A673 (cell line): ENCODE measurements around the gene CALHM2. TPM values are rescaled to one million over a fixed set of nuclear protein-coding genes. Genes with fewer than 3 reads are reported as not detected.
"Not testable (repeated sequence)": the region's sequence is repeated elsewhere in the genome, so short reads cannot be mapped to it uniquely, and the experiment has no call there.

Source experiments
- BruUV-seq: library from RNA; stranded (reverse); fragments of 400-500 nt; replicated peaks from 2 replicates; lab custom pipeline; 2021; lab: Mats Ljungman, UMichigan
- CTCF ChIA-PET: fragments of 300-600 bp; sonication (Branson Sonifier 250); formaldehyde crosslinking; loops from one replicate; lab custom pipeline; 2022; ENCODE audit warnings: antibody characterized with exemption; lab: Charles Lee
- POLR2A ChIA-PET: fragments of 300-600 bp; sonication (Branson Sonifier 250); formaldehyde crosslinking; loops from one replicate; lab custom pipeline; 2022; ENCODE audit warnings: antibody characterized with exemption; ENCODE audit not compliant: low non-redundant PET; lab: Charles Lee
- DNase-seq: peaks from one replicate; pipeline ENCODE4 v3.0.0-alpha.2; 2015; ENCODE audit warnings: low spot score
- H3K27ac ChIP-seq: fragments of 200-600 bp; sonication (generic); 2 replicates; pipeline ENCODE4 v1.5.1; 2016; ENCODE audit warnings: mixed run types, low read depth, mild to moderate bottlenecking, mixed read lengths, antibody characterized with exemption, low read length; ENCODE audit not compliant: poor library complexity, severe bottlenecking
- H3K27me3 ChIP-seq: fragments of 200-600 bp; sonication (generic); replicated peaks from 2 replicates; pipeline ENCODE4 v1.6.1; 2017; ENCODE audit warnings: mixed run types, low read depth, mild to moderate bottlenecking, mixed read lengths, antibody characterized with exemption, low read length; ENCODE audit not compliant: insufficient read depth, poor library complexity
- H3K36me3 ChIP-seq: fragments of 200-600 bp; sonication (generic); 2 replicates; pipeline ENCODE4 v1.6.1; 2016; ENCODE audit warnings: mixed run types, mild to moderate bottlenecking, mixed read lengths, antibody characterized with exemption, low read length; ENCODE audit not compliant: insufficient read depth, poor library complexity, severe bottlenecking
- H3K4me1 ChIP-seq: fragments of 200-600 bp; sonication (generic); 2 replicates; pipeline ENCODE4 v1.6.1; 2017; ENCODE audit warnings: mixed run types, mild to moderate bottlenecking, mixed read lengths, antibody characterized with exemption, low read length; ENCODE audit not compliant: insufficient read depth, poor library complexity, severe bottlenecking
- H3K4me3 ChIP-seq: fragments of 200-600 bp; sonication (generic); 2 replicates; pipeline ENCODE4 v1.5.1; 2016; ENCODE audit warnings: low read depth, mixed run types, mild to moderate bottlenecking, mixed read lengths, low read length; ENCODE audit not compliant: poor library complexity, severe bottlenecking
- H3K9me3 ChIP-seq: fragments of 200-600 bp; sonication (generic); 2 replicates; pipeline ENCODE4 v1.6.1; 2016; ENCODE audit warnings: mixed run types, low read depth, mild to moderate bottlenecking, mixed read lengths, antibody characterized with exemption, low read length; ENCODE audit not compliant: poor library complexity, severe bottlenecking
- EZH2 ChIP-seq: fragments of 200-600 bp; sonication (generic); IDR thresholded peaks from 2 replicates; pipeline ENCODE4 v1.6.1; 2017; ENCODE audit warnings: borderline replicate concordance, low read depth, mild to moderate bottlenecking, mixed read lengths, antibody characterized with exemption, low read length; ENCODE audit not compliant: poor library complexity, severe bottlenecking
- intact Hi-C: fragments of 100-400 bp; cut with micrococcal nuclease; formaldehyde crosslinking; loops from one replicate; pipeline ENCODE4 v1.10.0; 2022; ENCODE audit not compliant: unreplicated experiment
- total RNA-seq: library from RNA; stranded (reverse); gene quantifications from 2 replicates; pipeline ENCODE4 v1.2.3, GENCODE V29; 2021
- TF ChIP-seq, protein P1 (sequence below): fragments of 300-800, 200-600 bp; sonication (generic); conservative IDR thresholded peaks from 2 replicates; pipeline ENCODE4 v1.5.1; 2017; ENCODE audit warnings: low read depth, mild to moderate bottlenecking, antibody characterized with exemption, low read length, moderate library complexity, mixed read lengths

Gene CALHM2
- total RNA-seq, 1 experiment from 2014 or later, result 5.9 TPM

DNA sequence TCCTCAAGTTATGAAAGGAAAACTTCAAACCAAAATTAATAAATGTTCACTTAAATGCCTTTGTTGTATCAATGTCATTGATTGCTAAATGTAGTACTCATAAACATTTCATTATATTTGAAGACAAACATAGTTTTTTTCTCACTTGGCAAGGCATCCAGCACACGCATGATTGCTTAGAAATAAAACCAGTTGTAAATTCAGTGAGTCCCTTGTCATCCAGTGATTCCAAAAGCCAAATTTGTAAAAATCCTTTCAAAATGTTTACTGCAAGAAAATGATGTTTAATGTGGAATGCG lies 35.2 kb upstream of the CALHM2 start:
- H3K4me1 ChIP-seq, result no peaks in the 10 kb centered on the region
- H3K27ac ChIP-seq, result no peak overlapping the region
- TF ChIP-seq, protein P1, sequence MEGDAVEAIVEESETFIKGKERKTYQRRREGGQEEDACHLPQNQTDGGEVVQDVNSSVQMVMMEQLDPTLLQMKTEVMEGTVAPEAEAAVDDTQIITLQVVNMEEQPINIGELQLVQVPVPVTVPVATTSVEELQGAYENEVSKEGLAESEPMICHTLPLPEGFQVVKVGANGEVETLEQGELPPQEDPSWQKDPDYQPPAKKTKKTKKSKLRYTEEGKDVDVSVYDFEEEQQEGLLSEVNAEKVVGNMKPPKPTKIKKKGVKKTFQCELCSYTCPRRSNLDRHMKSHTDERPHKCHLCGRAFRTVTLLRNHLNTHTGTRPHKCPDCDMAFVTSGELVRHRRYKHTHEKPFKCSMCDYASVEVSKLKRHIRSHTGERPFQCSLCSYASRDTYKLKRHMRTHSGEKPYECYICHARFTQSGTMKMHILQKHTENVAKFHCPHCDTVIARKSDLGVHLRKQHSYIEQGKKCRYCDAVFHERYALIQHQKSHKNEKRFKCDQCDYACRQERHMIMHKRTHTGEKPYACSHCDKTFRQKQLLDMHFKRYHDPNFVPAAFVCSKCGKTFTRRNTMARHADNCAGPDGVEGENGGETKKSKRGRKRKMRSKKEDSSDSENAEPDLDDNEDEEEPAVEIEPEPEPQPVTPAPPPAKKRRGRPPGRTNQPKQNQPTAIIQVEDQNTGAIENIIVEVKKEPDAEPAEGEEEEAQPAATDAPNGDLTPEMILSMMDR, result no peak
- TF ChIP-seq EZH2, result no peak
- ChIA-PET CTCF (no interaction called here), POLR2A (no interaction called here)
- intact Hi-C loops, result loop anchor here (5.0 kb wide), 1 partner anchor 70 kb away; no protein-coding TSS in a partner anchor
- DNase-seq, result no peak
- no peaks in the 10 kb centered on the region for H3K27me3 ChIP-seq
- no TSS peak for BruUV-seq
- no peaks in the 10 kb centered on the region for H3K36me3 ChIP-seq
- no peaks in the 10 kb centered on the region for H3K9me3 ChIP-seq
- H3K4me3 ChIP-seq, result no peak overlapping the region

DNA sequence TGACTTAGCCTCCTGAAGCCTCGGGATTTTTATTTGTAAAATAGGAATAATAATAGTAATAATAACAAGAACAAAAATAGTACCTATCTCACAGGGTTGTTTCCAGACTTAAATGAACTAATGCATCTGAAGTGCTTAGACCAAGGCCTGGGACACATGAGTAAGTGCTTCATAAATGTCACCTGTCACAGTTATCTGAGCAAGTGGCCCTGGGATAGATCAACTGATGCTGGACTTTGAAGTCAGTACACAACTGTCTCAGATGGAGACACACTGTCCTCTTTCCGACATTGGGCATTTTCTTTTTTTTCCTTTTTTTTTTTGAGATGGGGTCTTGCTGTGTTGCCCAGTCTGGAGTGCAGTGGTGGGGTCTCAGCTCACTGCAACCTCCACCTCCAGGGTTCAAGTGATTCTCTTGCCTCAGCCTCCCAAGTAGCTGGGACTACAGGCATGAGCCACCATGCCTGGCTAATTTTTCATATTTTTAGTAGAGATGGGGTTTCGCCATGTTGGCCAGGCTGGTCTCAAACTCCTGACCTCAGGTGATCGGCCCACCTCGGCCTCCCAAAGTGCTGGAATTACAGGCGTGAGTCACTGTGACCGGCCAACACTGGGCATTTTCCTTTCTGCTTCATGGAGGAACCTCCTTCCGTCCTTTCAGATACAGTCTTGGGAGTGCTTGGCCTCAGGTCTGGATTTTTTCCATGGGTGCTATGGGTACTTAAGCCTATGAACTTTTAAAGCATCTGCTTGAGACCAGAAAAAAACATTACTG lies 34.7 kb upstream of the CALHM2 start:
- POLR2A ChIA-PET, CTCF ChIA-PET, H3K27ac ChIP-seq, H3K4me3 ChIP-seq, H3K27me3 ChIP-seq, BruUV-seq, H3K36me3 ChIP-seq, H3K4me1 ChIP-seq, DNase-seq, H3K9me3 ChIP-seq: not testable (repeated sequence)
- intact Hi-C loops, result loop anchor here (5.0 kb wide), 1 partner anchor 70 kb away; no protein-coding TSS in a partner anchor

DNA sequence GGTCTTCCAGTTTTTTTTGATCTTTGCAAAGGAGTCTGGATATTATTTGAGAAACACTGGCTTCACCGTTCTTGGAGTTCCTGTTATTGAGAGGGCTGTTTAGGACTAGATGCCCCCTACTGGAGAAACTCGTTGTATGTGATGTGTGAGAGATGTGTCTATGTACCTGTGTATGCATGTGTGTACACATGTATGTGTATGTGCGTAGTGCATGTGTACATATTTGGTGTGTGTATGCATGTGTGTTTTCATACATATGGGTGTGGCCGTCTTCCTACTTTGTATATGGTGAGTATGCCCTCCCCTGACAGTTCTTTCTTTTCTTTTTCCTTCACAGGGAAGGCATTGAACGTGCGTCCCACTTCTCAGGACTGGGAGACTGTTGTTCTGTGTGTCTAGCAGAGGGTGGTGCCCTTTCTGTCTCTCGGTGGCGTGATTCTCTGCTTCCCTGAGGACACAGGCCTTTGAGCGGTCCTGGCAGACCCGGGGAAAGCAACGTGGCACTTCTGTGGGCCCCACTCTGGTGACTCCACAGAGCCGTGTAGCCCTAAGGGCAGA lies 29.9 kb upstream of the CALHM2 start:
- no TSS peak for BruUV-seq
- Histone ChIP-seq H3K27ac (no peak overlapping the region), H3K4me3 (no peak overlapping the region), H3K4me1 (no peaks in the 10 kb centered on the region), H3K9me3 (no peaks in the 10 kb centered on the region), H3K27me3 (no peaks in the 10 kb centered on the region), H3K36me3 (no peaks in the 10 kb centered on the region)
- intact Hi-C loops, result loop anchor here (5.0 kb wide), 2 partner anchors 565 to 645 kb away; partner anchors contain the start of genes CNNM2 and CYP17A1
- CTCF ChIA-PET, result no interaction called here
- TF ChIP-seq, protein P1, result peak; percentile 79
- TF ChIP-seq EZH2, result no peak
- POLR2A ChIA-PET, result no interaction called here
- peak; percentile 70 for DNase-seq
